ENCODE data around the gene NEK8. TPM values are rescaled to one million over a fixed set of nuclear protein-coding genes. Genes with fewer than 3 reads are reported as not detected.

Gene NEK8
- total and polyA plus RNA-seq, 9 of the 15 experiments (the other 6 are each of a cell fraction or from before 2014, with no cell fraction given) = 0.98 to 16.6 (median 4.6) TPM

DNA sequence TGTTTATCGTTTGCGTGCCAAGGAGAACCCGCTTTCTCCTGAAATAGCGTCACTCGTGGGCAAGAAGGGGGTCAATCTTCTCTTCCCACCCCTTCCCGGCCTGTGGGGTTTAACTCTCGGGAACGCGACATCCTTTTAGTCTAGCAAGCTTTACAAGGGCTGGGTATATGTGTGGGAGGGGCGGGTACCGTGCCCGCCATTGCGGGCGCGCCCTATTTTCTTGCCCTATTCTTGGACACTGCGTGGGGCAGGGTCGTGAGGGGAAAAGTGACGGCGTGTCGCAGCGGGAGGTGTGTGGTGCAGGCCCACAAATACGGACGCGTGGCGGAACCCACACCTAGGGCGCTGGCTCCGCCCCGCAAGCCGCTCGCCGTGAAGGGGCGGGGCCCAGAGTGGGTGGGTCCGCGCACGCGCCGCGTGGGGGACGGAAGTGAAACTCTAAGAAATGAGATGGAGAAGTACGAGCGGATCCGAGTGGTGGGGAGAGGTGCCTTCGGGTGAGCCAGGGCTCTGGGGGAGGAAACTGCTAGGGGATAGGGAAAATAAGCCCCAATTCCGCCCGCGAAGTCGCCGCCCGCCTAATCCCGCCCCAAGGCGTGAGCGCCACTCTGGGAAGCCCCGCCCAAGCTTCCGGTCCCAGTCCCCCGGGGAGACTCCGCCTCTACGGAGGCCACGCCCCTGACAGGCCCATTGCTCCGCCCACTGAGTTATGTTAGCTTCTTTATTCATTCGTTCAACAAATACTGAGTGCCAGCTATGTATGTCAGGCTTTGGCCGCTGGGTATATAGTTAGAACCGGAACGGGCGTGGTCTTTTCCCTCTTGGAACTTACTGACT is at the start of gene NEK8 (continued):
- TF ChIP-seq, protein P1, sequence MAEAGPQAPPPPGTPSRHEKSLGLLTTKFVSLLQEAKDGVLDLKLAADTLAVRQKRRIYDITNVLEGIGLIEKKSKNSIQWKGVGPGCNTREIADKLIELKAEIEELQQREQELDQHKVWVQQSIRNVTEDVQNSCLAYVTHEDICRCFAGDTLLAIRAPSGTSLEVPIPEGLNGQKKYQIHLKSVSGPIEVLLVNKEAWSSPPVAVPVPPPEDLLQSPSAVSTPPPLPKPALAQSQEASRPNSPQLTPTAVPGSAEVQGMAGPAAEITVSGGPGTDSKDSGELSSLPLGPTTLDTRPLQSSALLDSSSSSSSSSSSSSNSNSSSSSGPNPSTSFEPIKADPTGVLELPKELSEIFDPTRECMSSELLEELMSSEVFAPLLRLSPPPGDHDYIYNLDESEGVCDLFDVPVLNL (CRISPR knock-in tag; IDR thresholded peaks at IDR 0.05; ENCODE audit: low read depth) = no peak
- TF ChIP-seq RNF2 (IDR thresholded peaks at IDR 0.05) = no peak
- TF ChIP-seq NR1H2 (CRISPR knock-in tag; IDR thresholded peaks at IDR 0.05) = no peak
- TF ChIP-seq, protein P2, sequence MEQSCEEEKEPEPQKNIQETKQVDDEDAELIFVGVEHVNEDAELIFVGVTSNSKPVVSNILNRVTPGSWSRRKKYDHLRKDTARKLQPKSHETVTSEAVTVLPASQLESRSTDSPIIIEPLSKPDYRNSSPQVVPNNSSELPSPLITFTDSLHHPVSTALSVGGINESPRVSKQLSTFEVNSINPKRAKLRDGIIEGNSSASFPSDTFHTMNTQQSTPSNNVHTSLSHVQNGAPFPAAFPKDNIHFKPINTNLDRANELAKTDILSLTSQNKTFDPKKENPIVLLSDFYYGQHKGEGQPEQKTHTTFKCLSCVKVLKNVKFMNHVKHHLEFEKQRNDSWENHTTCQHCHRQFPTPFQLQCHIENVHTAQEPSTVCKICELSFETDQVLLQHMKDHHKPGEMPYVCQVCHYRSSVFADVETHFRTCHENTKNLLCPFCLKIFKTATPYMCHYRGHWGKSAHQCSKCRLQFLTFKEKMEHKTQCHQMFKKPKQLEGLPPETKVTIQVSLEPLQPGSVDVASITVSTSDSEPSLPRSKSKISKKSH (CRISPR knock-in tag; IDR thresholded peaks at IDR 0.05) = no peak
- TF ChIP-seq TCFL5 (CRISPR knock-in tag; conservative IDR thresholded peaks at IDR 0.05) = no peak
- TF ChIP-seq ZNF778 (CRISPR knock-in tag; IDR thresholded peaks at IDR 0.05) = no peak
- TF ChIP-seq, protein P3, sequence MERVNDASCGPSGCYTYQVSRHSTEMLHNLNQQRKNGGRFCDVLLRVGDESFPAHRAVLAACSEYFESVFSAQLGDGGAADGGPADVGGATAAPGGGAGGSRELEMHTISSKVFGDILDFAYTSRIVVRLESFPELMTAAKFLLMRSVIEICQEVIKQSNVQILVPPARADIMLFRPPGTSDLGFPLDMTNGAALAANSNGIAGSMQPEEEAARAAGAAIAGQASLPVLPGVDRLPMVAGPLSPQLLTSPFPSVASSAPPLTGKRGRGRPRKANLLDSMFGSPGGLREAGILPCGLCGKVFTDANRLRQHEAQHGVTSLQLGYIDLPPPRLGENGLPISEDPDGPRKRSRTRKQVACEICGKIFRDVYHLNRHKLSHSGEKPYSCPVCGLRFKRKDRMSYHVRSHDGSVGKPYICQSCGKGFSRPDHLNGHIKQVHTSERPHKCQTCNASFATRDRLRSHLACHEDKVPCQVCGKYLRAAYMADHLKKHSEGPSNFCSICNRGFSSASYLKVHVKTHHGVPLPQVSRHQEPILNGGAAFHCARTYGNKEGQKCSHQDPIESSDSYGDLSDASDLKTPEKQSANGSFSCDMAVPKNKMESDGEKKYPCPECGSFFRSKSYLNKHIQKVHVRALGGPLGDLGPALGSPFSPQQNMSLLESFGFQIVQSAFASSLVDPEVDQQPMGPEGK (CRISPR knock-in tag; IDR thresholded peaks at IDR 0.05; ENCODE audit: borderline replicate concordance) = no peak
- TF ChIP-seq FOXK2 (conservative IDR thresholded peaks at IDR 0.05 in 1 of 2, IDR thresholded peaks at IDR 0.05 in 1 of 2; ENCODE audit: low read depth in 2 of 2) = no peak
- TF ChIP-seq, protein P4, sequence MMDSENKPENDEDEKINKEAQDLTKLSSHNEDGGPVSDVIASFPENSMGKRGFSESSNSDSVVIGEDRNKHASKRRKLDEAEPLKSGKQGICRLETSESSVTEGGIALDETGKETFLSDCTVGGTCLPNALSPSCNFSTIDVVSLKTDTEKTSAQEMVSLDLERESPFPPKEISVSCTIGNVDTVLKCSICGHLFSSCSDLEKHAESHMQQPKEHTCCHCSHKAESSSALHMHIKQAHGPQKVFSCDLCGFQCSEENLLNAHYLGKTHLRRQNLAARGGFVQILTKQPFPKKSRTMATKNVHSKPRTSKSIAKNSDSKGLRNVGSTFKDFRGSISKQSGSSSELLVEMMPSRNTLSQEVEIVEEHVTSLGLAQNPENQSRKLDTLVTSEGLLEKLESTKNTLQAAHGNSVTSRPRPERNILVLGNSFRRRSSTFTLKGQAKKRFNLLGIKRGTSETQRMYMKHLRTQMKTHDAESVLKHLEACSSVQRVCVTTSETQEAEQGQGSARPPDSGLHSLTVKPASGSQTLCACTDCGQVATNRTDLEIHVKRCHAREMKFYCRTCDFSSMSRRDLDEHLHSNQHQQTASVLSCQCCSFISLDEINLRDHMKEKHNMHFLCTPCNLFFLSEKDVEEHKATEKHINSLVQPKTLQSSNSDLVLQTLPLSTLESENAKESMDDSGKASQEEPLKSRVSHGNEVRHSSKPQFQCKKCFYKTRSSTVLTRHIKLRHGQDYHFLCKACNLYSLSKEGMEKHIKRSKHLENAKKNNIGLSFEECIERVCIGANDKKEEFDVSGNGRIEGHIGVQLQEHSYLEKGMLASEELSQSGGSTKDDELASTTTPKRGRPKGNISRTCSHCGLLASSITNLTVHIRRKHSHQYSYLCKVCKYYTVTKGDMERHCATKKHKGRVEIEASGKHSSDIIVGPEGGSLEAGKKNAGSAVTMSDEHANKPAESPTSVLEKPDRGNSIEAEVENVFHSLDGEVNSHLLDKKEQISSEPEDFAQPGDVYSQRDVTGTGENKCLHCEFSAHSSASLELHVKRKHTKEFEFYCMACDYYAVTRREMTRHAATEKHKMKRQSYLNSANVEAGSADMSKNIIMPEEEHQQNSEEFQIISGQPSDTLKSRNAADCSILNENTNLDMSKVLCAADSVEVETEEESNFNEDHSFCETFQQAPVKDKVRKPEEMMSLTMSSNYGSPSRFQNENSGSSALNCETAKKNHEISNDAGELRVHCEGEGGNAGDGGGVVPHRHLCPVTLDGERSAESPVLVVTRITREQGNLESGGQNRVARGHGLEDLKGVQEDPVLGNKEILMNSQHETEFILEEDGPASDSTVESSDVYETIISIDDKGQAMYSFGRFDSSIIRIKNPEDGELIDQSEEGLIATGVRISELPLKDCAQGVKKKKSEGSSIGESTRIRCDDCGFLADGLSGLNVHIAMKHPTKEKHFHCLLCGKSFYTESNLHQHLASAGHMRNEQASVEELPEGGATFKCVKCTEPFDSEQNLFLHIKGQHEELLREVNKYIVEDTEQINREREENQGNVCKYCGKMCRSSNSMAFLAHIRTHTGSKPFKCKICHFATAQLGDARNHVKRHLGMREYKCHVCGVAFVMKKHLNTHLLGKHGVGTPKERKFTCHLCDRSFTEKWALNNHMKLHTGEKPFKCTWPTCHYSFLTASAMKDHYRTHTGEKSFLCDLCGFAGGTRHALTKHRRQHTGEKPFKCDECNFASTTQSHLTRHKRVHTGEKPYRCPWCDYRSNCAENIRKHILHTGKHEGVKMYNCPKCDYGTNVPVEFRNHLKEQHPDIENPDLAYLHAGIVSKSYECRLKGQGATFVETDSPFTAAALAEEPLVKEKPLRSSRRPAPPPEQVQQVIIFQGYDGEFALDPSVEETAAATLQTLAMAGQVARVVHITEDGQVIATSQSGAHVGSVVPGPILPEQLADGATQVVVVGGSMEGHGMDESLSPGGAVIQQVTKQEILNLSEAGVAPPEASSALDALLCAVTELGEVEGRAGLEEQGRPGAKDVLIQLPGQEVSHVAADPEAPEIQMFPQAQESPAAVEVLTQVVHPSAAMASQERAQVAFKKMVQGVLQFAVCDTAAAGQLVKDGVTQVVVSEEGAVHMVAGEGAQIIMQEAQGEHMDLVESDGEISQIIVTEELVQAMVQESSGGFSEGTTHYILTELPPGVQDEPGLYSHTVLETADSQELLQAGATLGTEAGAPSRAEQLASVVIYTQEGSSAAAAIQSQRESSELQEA (IDR thresholded peaks at IDR 0.05; ENCODE audit: low read depth) = no peak
- TF ChIP-seq DPF2 (IDR thresholded peaks at IDR 0.05) = 0 out of 2 replicates have a peak, but pooled peaks have one; percentile 6

Data from K562 (cell line).